Measurements from ENCODE around the gene MYBPC2. TPM values are rescaled to one million over a fixed set of nuclear protein-coding genes. Genes with fewer than 3 reads are reported as not detected.

MYBPC2 gene
- total RNA-seq, 1 donor from 2014 or later, result 0.46 TPM

DNA sequence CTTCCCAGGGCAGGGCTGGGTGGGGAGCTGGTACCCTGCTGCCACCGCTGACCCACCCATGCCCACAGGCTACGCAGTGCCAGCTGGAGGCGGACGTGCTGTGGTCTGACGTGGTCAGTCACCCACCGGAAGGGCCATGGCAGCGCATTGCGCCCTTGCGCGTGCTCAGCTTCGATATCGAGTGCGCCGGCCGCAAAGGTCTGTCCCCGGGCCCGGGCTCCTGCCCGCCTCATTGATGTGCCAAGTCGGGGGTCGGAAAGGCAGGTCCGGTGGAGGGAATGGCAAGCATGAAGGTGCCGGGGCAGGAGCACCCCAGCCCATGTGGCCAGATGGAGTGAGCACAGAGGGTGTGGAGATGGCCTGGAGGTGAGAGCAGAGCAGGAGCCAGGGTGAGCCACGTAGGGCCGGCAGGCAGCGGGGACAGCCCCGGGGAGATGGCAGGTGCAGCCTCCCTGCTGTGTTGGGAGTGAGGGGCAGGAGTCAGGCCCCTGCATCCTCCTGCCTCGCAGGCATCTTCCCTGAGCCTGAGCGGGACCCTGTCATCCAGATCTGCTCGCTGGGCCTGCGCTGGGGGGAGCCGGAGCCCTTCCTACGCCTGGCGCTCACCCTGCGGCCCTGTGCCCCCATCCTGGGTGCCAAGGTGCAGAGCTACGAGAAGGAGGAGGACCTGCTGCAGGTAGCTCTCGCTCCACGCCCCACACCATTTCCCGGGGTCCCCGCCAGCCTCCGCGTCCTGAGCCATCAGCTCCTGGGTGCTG is 30.0 kb upstream of the MYBPC2 start:
- H3K27ac Mint-ChIP-seq (ENCODE audit: unreplicated experiment), result no peak overlapping the region
- peaks cover 19% of the 10 kb centered on the region for H3K36me3 Mint-ChIP-seq (ENCODE audit: low read depth, unreplicated experiment)
- H3K4me3 Mint-ChIP-seq (ENCODE audit: unreplicated experiment), result no peak overlapping the region
- H3K4me1 Mint-ChIP-seq (ENCODE audit: unreplicated experiment), result no peaks in the 10 kb centered on the region
- H3K27me3 Mint-ChIP-seq (ENCODE audit: unreplicated experiment), result peaks cover 7% of the 10 kb centered on the region
- no peaks in the 10 kb centered on the region for H3K9me3 Mint-ChIP-seq (ENCODE audit: unreplicated experiment)
- no peak for DNase-seq (ENCODE audit: low spot score)
- TF ChIP-seq, protein P1, sequence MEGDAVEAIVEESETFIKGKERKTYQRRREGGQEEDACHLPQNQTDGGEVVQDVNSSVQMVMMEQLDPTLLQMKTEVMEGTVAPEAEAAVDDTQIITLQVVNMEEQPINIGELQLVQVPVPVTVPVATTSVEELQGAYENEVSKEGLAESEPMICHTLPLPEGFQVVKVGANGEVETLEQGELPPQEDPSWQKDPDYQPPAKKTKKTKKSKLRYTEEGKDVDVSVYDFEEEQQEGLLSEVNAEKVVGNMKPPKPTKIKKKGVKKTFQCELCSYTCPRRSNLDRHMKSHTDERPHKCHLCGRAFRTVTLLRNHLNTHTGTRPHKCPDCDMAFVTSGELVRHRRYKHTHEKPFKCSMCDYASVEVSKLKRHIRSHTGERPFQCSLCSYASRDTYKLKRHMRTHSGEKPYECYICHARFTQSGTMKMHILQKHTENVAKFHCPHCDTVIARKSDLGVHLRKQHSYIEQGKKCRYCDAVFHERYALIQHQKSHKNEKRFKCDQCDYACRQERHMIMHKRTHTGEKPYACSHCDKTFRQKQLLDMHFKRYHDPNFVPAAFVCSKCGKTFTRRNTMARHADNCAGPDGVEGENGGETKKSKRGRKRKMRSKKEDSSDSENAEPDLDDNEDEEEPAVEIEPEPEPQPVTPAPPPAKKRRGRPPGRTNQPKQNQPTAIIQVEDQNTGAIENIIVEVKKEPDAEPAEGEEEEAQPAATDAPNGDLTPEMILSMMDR (IDR thresholded peaks at IDR 0.05; ENCODE audit: unreplicated experiment), result no peak

- H3K27me3 Mint-ChIP-seq (ENCODE audit: unreplicated experiment), result peaks cover 4% of the 10 kb centered on the region
- no peak for DNase-seq (ENCODE audit: low spot score)
- peaks cover 17% of the 10 kb centered on the region for H3K36me3 Mint-ChIP-seq (ENCODE audit: low read depth, unreplicated experiment)
- H3K4me3 Mint-ChIP-seq (ENCODE audit: unreplicated experiment), result no peak overlapping the region
- H3K27ac Mint-ChIP-seq (ENCODE audit: unreplicated experiment), result no peak overlapping the region
- no peaks in the 10 kb centered on the region for H3K9me3 Mint-ChIP-seq (ENCODE audit: unreplicated experiment)
- H3K4me1 Mint-ChIP-seq (ENCODE audit: unreplicated experiment), result no peaks in the 10 kb centered on the region
- TF ChIP-seq, protein P1 (IDR thresholded peaks at IDR 0.05; ENCODE audit: unreplicated experiment), result no peak
Measured at GRCh38 chr19:50406156-50406820, 26.4 kb upstream of the MYBPC2 start.

DNA sequence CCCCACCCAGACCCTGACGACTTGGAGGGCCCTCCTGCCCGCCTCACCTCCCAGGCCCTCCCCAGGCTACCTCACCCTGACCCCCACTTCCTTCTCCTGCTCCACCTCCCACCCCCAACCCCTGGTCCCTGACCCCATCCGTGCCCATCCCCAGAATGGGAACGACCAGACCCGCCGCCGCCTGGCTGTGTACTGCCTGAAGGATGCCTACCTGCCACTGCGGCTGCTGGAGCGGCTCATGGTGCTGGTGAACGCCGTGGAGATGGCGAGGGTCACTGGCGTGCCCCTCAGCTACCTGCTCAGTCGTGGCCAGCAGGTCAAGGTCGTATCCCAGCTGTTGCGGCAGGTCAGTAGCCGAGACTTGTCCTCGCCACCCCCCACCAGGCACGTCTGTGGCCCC is 25.9 kb upstream of the MYBPC2 start:
- Mint-ChIP-seq H3K9me3 (ENCODE audit: unreplicated experiment) (no peaks in the 10 kb centered on the region), H3K27me3 (ENCODE audit: unreplicated experiment) (peaks cover 3% of the 10 kb centered on the region), H3K36me3 (ENCODE audit: low read depth, unreplicated experiment) (peaks cover 17% of the 10 kb centered on the region), H3K27ac (ENCODE audit: unreplicated experiment) (no peak overlapping the region), H3K4me3 (ENCODE audit: unreplicated experiment) (no peak overlapping the region), H3K4me1 (ENCODE audit: unreplicated experiment) (no peaks in the 10 kb centered on the region)
- DNase-seq (ENCODE audit: low spot score), result no peak
- TF ChIP-seq, protein P1 (IDR thresholded peaks at IDR 0.05; ENCODE audit: unreplicated experiment), result no peak

DNA sequence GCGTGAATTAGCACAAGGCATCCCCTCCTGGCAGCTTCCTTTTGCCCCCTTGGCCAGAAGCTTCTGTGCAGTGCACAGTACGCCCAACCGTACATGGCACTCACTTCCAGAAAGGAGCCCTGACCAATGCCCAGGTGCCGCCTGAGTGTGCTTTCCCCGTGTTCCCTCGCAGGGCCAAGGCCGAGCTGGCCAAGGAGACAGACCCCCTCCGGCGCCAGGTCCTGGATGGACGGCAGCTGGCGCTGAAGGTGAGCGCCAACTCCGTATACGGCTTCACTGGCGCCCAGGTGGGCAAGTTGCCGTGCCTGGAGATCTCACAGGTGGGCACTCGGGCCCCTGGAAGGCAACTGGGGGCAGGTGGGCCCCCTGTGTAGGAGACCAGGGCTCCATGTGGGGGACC is 23.3 kb upstream of the MYBPC2 start:
- Mint-ChIP-seq H3K36me3 (ENCODE audit: low read depth, unreplicated experiment) (peaks cover 21% of the 10 kb centered on the region), H3K27me3 (ENCODE audit: unreplicated experiment) (peaks cover 5% of the 10 kb centered on the region), H3K9me3 (ENCODE audit: unreplicated experiment) (no peaks in the 10 kb centered on the region), H3K4me3 (ENCODE audit: unreplicated experiment) (no peak overlapping the region), H3K4me1 (ENCODE audit: unreplicated experiment) (no peaks in the 10 kb centered on the region), H3K27ac (ENCODE audit: unreplicated experiment) (no peak overlapping the region)
- TF ChIP-seq, protein P1 (IDR thresholded peaks at IDR 0.05; ENCODE audit: unreplicated experiment), result no peak
- no peak for DNase-seq (ENCODE audit: low spot score)

- H3K27ac Mint-ChIP-seq (ENCODE audit: unreplicated experiment), result no peak overlapping the region
- H3K4me3 Mint-ChIP-seq (ENCODE audit: unreplicated experiment), result no peak overlapping the region
- H3K4me1 Mint-ChIP-seq (ENCODE audit: unreplicated experiment), result no peaks in the 10 kb centered on the region
- TF ChIP-seq, protein P1 (IDR thresholded peaks at IDR 0.05; ENCODE audit: unreplicated experiment), result no peak
- no peaks in the 10 kb centered on the region for H3K9me3 Mint-ChIP-seq (ENCODE audit: unreplicated experiment)
- DNase-seq (ENCODE audit: low spot score), result no peak
- peaks cover 23% of the 10 kb centered on the region for H3K36me3 Mint-ChIP-seq (ENCODE audit: low read depth, unreplicated experiment)
- H3K27me3 Mint-ChIP-seq (ENCODE audit: unreplicated experiment), result peaks cover 5% of the 10 kb centered on the region
Measured at GRCh38 chr19:50410109-50410508, 22.6 kb upstream of the MYBPC2 start.

Data from endothelial cell (in vitro differentiated cells).